ENCODE data around the gene SHH.

SHH gene

DNA sequence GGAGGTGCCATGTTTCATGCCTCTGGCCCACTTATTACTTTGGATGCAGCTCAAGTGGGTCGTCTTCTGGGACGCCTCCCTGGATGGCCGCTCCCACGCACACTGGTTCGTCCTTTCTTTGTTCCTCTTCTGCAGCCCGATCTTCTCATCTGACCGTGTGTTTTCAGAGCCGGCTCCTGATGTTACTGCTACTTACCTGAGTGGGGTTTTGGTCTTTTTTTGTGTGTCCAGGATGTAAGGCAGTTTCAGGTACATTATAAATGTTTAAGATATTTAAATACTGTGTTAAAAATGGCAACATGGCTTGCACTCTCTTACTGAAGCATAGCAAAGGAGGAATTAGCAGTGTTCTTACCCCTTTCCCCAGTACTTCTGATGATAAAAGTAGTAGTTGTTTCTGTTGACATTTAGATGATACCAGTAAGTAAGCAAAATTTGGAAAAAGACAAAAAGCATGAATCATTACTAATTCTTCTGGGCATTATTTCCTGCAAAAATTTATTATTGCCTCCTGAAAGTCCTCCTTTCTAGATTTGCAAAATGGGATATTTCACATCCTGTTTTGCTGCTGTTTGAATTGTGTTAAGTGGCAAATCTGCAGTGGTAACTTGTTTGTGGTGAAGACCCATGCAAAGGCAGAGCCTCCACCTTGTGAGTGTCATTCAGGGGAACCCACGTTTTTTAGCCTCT, 59.4 kb downstream of the SHH start:
- TF ChIP-seq CTCF (IDR thresholded peaks at IDR 0.05), result no peak
- TF ChIP-seq ZFX (IDR thresholded peaks at IDR 0.05; ENCODE audit: borderline replicate concordance), result no peak
- no peak overlapping the region for H3K27ac ChIP-seq

DNA sequence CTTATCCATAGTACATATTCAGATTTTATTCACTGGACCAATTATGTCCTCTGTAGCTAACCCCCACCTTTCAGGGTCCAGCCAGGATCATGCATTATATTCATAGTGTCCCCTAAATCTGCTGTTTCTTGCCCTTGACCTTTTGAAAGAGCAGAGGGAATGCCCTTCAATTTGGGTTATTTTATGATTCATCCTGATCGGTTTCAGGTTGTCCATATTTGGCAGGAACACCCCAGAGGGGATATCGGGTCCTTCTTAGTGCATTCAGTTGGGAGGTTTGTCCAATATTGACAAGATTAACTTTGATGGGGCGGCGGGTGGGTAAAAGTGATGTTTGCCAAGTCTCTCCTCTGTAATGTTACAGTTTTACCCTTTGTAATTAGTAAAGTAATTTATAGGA, 60.9 kb downstream of the SHH start:
- no peak overlapping the region for H3K27ac ChIP-seq
- no peak for TF ChIP-seq CTCF (IDR thresholded peaks at IDR 0.05)
- no peak for TF ChIP-seq ZFX (IDR thresholded peaks at IDR 0.05; ENCODE audit: borderline replicate concordance)

- H3K27ac ChIP-seq, result no peak overlapping the region
- TF ChIP-seq CTCF (IDR thresholded peaks at IDR 0.05) (no peak), ZFX (IDR thresholded peaks at IDR 0.05; ENCODE audit: borderline replicate concordance) (no peak)
Measured at GRCh38 chr7:155750255-155751125, 61.8 kb downstream of the SHH start.
